PFSK-1 (cell line): ENCODE results near the gene KRT4.

Source experiments
- FOXP2 ChIP-seq: optimal IDR thresholded peaks from 2 replicates; pipeline ENCODE3; 2011; ENCODE audit warnings: borderline replicate concordance, control low read depth, inconsistent platforms; ENCODE audit not compliant: insufficient read depth; ENCODE audit errors: extremely low read length, extremely low read depth
- POLR2AphosphoS5 ChIP-seq: IDR thresholded peaks from 2 replicates; pipeline ENCODE4 v1.6.1; 2012; ENCODE audit warnings: low read depth, mild to moderate bottlenecking, control low read depth, low read length, moderate library complexity
- SIN3A ChIP-seq: IDR thresholded peaks from 2 replicates; pipeline ENCODE4 v1.6.1; 2012; ENCODE audit warnings: mild to moderate bottlenecking, low read length, moderate library complexity, borderline replicate concordance; ENCODE audit not compliant: insufficient read depth
- TAF1 ChIP-seq: IDR thresholded peaks from 2 replicates; pipeline ENCODE4 v1.6.1; 2012; ENCODE audit warnings: low read length, control low read depth, borderline replicate concordance; ENCODE audit not compliant: insufficient read depth
- TF ChIP-seq, protein P1 (sequence below), 2 experiments: IDR thresholded peaks; 2 replicates each; pipeline versions ENCODE4 v1.6.1 to v1.8.0; 2011 to 2012; ENCODE audit warnings: low read depth in 2 of 2, low read length in 2 of 2, control low read depth in 1 of 2, inconsistent platforms in 1 of 2, mild to moderate bottlenecking in 1 of 2, moderate library complexity in 1 of 2; ENCODE audit not compliant: insufficient read depth in 1 of 2

The KRT4 gene

DNA sequence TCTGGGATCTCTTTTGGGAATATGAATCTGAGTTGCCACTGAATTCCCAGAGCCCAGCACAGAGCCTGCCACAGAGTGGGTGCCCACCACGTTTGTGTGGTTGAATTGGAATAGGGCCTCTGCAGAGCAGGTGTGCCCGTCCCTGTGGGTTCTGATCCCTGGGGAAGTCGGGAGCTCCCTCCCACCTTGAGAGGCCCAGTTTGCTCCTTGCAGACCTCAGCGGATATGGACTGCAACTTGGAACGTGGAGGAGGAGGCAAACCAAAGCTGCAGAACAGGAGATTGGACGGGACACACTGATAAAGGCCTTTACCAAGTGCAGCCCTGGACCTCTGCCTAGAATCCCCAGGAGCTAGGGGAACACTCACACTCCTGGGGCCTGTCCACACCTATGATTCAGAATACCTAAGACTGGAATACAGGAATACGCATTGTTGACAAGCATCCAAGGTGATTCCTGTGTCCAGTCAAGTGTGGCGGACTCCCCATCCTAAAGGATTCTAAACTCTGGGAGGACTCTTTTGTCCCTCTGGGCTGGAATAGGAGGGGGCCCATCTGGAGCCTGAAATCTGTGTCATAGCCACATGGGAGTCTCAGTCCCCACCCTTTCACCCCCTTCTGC is 39.2 kb downstream of the KRT4 start:
- no peak for TF ChIP-seq SIN3A
- TF ChIP-seq FOXP2, result no peak
- TF ChIP-seq, protein P1, sequence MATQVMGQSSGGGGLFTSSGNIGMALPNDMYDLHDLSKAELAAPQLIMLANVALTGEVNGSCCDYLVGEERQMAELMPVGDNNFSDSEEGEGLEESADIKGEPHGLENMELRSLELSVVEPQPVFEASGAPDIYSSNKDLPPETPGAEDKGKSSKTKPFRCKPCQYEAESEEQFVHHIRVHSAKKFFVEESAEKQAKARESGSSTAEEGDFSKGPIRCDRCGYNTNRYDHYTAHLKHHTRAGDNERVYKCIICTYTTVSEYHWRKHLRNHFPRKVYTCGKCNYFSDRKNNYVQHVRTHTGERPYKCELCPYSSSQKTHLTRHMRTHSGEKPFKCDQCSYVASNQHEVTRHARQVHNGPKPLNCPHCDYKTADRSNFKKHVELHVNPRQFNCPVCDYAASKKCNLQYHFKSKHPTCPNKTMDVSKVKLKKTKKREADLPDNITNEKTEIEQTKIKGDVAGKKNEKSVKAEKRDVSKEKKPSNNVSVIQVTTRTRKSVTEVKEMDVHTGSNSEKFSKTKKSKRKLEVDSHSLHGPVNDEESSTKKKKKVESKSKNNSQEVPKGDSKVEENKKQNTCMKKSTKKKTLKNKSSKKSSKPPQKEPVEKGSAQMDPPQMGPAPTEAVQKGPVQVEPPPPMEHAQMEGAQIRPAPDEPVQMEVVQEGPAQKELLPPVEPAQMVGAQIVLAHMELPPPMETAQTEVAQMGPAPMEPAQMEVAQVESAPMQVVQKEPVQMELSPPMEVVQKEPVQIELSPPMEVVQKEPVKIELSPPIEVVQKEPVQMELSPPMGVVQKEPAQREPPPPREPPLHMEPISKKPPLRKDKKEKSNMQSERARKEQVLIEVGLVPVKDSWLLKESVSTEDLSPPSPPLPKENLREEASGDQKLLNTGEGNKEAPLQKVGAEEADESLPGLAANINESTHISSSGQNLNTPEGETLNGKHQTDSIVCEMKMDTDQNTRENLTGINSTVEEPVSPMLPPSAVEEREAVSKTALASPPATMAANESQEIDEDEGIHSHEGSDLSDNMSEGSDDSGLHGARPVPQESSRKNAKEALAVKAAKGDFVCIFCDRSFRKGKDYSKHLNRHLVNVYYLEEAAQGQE (IDR thresholded peaks at IDR 0.05; ENCODE audit: insufficient read depth in 1 of 2, low read depth in 2 of 2, low read length in 2 of 2), result no peak

- TF ChIP-seq SIN3A, result no peak
- TF ChIP-seq, protein P1 (IDR thresholded peaks at IDR 0.05; ENCODE audit: insufficient read depth in 1 of 2, low read depth in 2 of 2, low read length in 2 of 2), result no peak
- no peak for TF ChIP-seq FOXP2
- TF ChIP-seq TAF1, result no peak
- no peak for TF ChIP-seq POLR2AphosphoS5
Observed at GRCh38 chr12:52772772-52773171, 41.1 kb downstream of the KRT4 start.

GRCh38 chr12:52772188-52772587 is 41.7 kb downstream of the KRT4 start:
- TF ChIP-seq, protein P1 (IDR thresholded peaks at IDR 0.05; ENCODE audit: insufficient read depth in 1 of 2, low read depth in 2 of 2, low read length in 2 of 2), result no peak
- TF ChIP-seq FOXP2 (no peak), SIN3A (no peak), POLR2AphosphoS5 (no peak), TAF1 (no peak)

GRCh38 chr12:52771505-52771904 is 42.4 kb downstream of the KRT4 start:
- no peak for TF ChIP-seq SIN3A
- TF ChIP-seq, protein P1 (IDR thresholded peaks at IDR 0.05; ENCODE audit: insufficient read depth in 1 of 2, low read depth in 2 of 2, low read length in 2 of 2), result no peak
- TF ChIP-seq POLR2AphosphoS5, result no peak

- TF ChIP-seq SIN3A (no peak), POLR2AphosphoS5 (no peak), FOXP2 (no peak), TAF1 (no peak)
- TF ChIP-seq, protein P1 (IDR thresholded peaks at IDR 0.05; ENCODE audit: insufficient read depth in 1 of 2, low read depth in 2 of 2, low read length in 2 of 2), result no peak
Observed at GRCh38 chr12:52771088-52771487, 42.8 kb downstream of the KRT4 start.
